ENCODE measurements around the gene MMP12.

MMP12 gene

GRCh38 chr11:102831128-102831488, 43.7 kb downstream of the MMP12 start:
- Histone ChIP-seq H3K9me3 (ENCODE audit: control insufficient read depth, insufficient read depth, low read length) (no peaks in the 10 kb centered on the region), H3K4me1 (ENCODE audit: control insufficient read depth, low read length) (no peaks in the 10 kb centered on the region), H3F3A (ENCODE audit: control insufficient read depth, insufficient read depth) (no peaks in the 10 kb centered on the region), H3K79me2 (ENCODE audit: control insufficient read depth, low read length) (no peaks in the 10 kb centered on the region), H3K4me3 (ENCODE audit: low read length) (no peak overlapping the region), H3K36me3 (ENCODE audit: control insufficient read depth, low read length) (no peaks in the 10 kb centered on the region), H4K20me1 (ENCODE audit: control insufficient read depth, insufficient read depth, low read depth, low read length) (no peaks in the 10 kb centered on the region), H3K4me2 (ENCODE audit: low read length) (no peak overlapping the region), H3K9me2 (replicated peaks; ENCODE audit: control insufficient read depth, low read length) (no peaks in the 10 kb centered on the region), H3K27me3 (ENCODE audit: control insufficient read depth, low read length) (no peaks in the 10 kb centered on the region), H3K27ac (ENCODE audit: low read depth, low read length) (no peak overlapping the region)
- TF ChIP-seq EZH2phosphoT487 (IDR thresholded peaks at IDR 0.05; ENCODE audit: borderline replicate concordance, low read length) (no peak), CTCF (IDR thresholded peaks at IDR 0.05; ENCODE audit: low read depth, low read length, poor library complexity, severe bottlenecking) (no peak)

- Histone ChIP-seq H3K9me3 (ENCODE audit: control insufficient read depth, insufficient read depth, low read length) (no peaks in the 10 kb centered on the region), H3K79me2 (ENCODE audit: control insufficient read depth, low read length) (no peaks in the 10 kb centered on the region), H3K27me3 (ENCODE audit: control insufficient read depth, low read length) (no peaks in the 10 kb centered on the region), H3F3A (ENCODE audit: control insufficient read depth, insufficient read depth) (no peaks in the 10 kb centered on the region), H3K4me2 (ENCODE audit: low read length) (no peak overlapping the region), H3K4me1 (ENCODE audit: control insufficient read depth, low read length) (no peaks in the 10 kb centered on the region), H3K27ac (ENCODE audit: low read depth, low read length) (no peak overlapping the region), H3K36me3 (ENCODE audit: control insufficient read depth, low read length) (no peaks in the 10 kb centered on the region), H4K20me1 (ENCODE audit: control insufficient read depth, insufficient read depth, low read depth, low read length) (no peaks in the 10 kb centered on the region), H3K4me3 (ENCODE audit: low read length) (no peak overlapping the region), H3K9me2 (replicated peaks; ENCODE audit: control insufficient read depth, low read length) (no peaks in the 10 kb centered on the region)
- TF ChIP-seq CTCF (IDR thresholded peaks at IDR 0.05; ENCODE audit: low read depth, low read length, poor library complexity, severe bottlenecking), result no peak
- no peak for TF ChIP-seq EZH2phosphoT487 (IDR thresholded peaks at IDR 0.05; ENCODE audit: borderline replicate concordance, low read length)
These were observed 44.6 kb downstream of the MMP12 start for GRCh38 chr11:102830001-102830727.

GRCh38 chr11:102829316-102830000, 45.3 kb downstream of the MMP12 start:
- Histone ChIP-seq H3K4me3 (ENCODE audit: low read length) (no peak overlapping the region), H3K27ac (ENCODE audit: low read depth, low read length) (no peak overlapping the region), H3K36me3 (ENCODE audit: control insufficient read depth, low read length) (no peaks in the 10 kb centered on the region), H3K9me2 (replicated peaks; ENCODE audit: control insufficient read depth, low read length) (no peaks in the 10 kb centered on the region), H3F3A (ENCODE audit: control insufficient read depth, insufficient read depth) (no peaks in the 10 kb centered on the region), H4K20me1 (ENCODE audit: control insufficient read depth, insufficient read depth, low read depth, low read length) (no peaks in the 10 kb centered on the region), H3K27me3 (ENCODE audit: control insufficient read depth, low read length) (no peaks in the 10 kb centered on the region), H3K4me1 (ENCODE audit: control insufficient read depth, low read length) (no peaks in the 10 kb centered on the region), H3K9me3 (ENCODE audit: control insufficient read depth, insufficient read depth, low read length) (no peaks in the 10 kb centered on the region), H3K4me2 (ENCODE audit: low read length) (no peak overlapping the region), H3K79me2 (ENCODE audit: control insufficient read depth, low read length) (no peaks in the 10 kb centered on the region)
- TF ChIP-seq EZH2phosphoT487 (IDR thresholded peaks at IDR 0.05; ENCODE audit: borderline replicate concordance, low read length), result no peak
- TF ChIP-seq CTCF (IDR thresholded peaks at IDR 0.05; ENCODE audit: low read depth, low read length, poor library complexity, severe bottlenecking), result no peak

All from DOHH2 (cell line).